IPS DF 6.9 (cell line): Measurements from ENCODE around the gene SPTSSA.
A peak's percentile ranks its signal among the peaks of the same experiment; 100 is the strongest.
"Not testable (repeated sequence)": the region's sequence is repeated elsewhere in the genome, so short reads cannot be mapped to it uniquely, and the experiment has no call there.

Experiments used
- DNase-seq: peaks from one replicate; pipeline ENCODE4 v3.0.0-alpha.2; 2013; ENCODE audit warnings: low read depth, low spot score
- H3K27ac ChIP-seq: one replicate; pipeline ENCODE4 v1.5.1; 2013; ENCODE audit warnings: low read length, control low read depth
- H3K27me3 ChIP-seq: 2 replicates; pipeline ENCODE4 v1.6.1; 2013; ENCODE audit warnings: mild to moderate bottlenecking, low read length; ENCODE audit not compliant: control insufficient read depth, insufficient read depth
- H3K36me3 ChIP-seq: 2 replicates; pipeline ENCODE4 v1.6.1; 2013; ENCODE audit warnings: low read length; ENCODE audit not compliant: control insufficient read depth, insufficient read depth
- H3K4me1 ChIP-seq: 2 replicates; pipeline ENCODE4 v1.6.1; 2013; ENCODE audit warnings: low read length; ENCODE audit not compliant: control insufficient read depth, insufficient read depth
- H3K4me3 ChIP-seq: 2 replicates; pipeline ENCODE4 v1.5.1; 2013; ENCODE audit warnings: mild to moderate bottlenecking, low read length
- H3K9me3 ChIP-seq: 2 replicates; pipeline ENCODE4 v1.6.1; 2013; ENCODE audit warnings: low read length, inconsistent platforms; ENCODE audit not compliant: control insufficient read depth, insufficient read depth
- WGBS: extraction: QIAGEN DNeasy Blood & Tissue Kit; methylation state at CpG from one replicate; pipeline ENCODE4 v1.1.7; 2013; ENCODE audit warnings: mixed read lengths, missing lambda C conversion rate; ENCODE audit not compliant: insufficient read length, insufficient coverage; 5-methylcytosine and 5-hydroxymethylcytosine counted together

Gene SPTSSA

DNA sequence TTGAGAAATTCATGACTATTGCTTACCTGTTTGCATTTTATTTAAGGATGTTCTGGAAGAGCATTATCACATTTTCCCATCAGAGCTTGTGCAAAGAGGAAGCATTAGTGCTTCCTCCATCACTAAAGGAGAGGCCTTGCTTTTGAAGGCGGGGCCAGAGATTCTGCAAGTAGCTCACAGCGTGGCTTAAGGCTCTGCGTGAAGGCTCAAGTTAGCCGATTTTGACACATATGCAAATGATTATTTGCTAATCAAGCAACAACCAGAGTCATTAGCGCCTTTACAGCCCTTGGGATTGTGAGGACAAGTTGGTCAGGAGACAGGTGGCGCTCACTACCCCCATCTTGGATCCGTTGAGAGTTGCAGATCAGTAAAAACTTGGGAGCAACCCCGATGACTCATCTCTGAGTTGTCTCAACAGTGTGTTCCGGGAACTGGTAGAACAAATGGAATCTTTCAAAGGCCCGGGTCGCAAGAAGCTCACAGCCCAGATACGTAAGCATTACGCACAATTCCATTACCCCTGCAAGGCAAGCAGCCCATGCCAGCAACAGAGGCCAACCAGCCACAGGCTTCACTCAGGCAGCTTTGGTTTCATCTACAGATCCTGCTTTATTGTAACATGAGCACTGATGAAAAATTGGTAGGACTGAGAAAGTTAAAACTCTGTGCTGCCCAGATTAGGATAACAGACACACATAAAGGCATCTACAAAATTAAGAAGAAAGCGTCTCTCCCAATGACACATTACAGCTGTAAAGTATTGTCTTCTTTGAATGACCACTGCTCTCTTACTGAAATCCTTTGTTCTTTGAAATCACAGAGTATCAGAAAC, 34.9 kb upstream of the SPTSSA start:
- H3K36me3 ChIP-seq, result no peaks in the 10 kb centered on the region
- H3K27ac ChIP-seq, result no peak overlapping the region
- no peak overlapping the region for H3K4me3 ChIP-seq
- peak; percentile 48 for DNase-seq
- H3K27me3 ChIP-seq, result no peaks in the 10 kb centered on the region
- WGBS, result no CpG with 5 or more reads among the region's 14 CpGs
- H3K9me3 ChIP-seq, result no peaks in the 10 kb centered on the region
- peaks cover 2% of the 10 kb centered on the region; the same call in 1 of the 2 replicates for H3K4me1 ChIP-seq

DNA sequence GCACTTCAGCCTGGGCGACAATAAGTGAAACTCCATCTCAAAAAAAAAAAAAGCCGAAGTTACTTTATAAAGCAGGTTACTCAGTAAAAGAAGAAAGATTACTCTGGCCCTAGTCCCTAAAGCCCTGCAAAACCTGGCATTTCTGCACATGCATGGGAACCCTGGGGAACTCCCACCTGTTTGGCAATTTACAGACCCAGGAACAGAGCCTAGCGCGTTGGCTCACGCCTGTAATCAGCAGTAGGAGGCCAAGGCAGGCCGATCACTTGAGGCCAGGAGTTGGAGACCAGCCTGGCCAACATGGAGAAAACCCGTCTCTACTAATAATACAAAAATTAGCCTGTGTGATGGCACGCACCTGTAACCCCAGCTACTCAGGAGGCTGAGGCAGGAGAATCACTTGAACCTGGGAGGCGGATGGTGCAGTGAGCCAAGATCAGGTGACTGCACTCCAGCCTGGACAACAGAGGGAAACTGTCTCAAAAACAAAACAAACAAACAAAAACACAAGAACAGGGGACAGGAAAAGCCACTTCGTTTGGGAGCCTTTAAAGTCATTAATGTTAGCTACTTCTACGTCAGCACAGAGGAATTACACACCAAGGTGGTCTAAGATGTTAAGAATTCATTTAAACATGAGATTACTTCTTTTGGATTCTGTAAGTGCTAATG, 34.1 kb upstream of the SPTSSA start:
- no CpG with 5 or more reads among the region's 11 CpGs for whole genome bisulfite sequencing
- peaks cover 2% of the 10 kb centered on the region; the same call in 1 of the 2 replicates for H3K4me1 ChIP-seq

DNA sequence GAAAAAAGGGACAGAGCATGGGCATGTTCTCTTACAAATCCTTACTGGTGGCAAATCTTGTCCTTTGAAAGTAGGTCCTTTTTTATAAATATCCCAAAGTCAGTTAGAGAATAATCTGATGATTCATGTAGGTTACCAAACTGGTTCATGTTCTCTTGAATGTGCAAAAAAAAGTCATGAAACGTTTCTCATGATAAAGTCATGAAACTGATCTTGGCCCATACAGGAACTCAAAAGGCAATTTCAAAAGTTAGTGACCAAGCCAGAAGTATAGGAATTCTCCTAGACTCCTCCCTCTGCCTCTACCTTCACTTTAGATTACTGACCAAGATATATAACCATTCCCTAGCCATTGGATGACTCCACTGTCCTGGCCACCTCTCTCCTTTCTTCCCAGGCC, 27.3 kb upstream of the SPTSSA start:
- Histone ChIP-seq H3K9me3 (no peaks in the 10 kb centered on the region), H3K27ac (no peak overlapping the region), H3K4me3 (no peak overlapping the region), H3K36me3 (no peaks in the 10 kb centered on the region), H3K27me3 (no peaks in the 10 kb centered on the region), H3K4me1 (no peaks in the 10 kb centered on the region)
- WGBS, result no CpG with 5 or more reads among the region's 1 CpG
- DNase-seq, result no peak

More for the DNA sequence above, 34.1 kb upstream of the SPTSSA start:
- DNase-seq, result no peak
- H3K4me3 ChIP-seq, result no peak overlapping the region
- H3K36me3 ChIP-seq, result no peaks in the 10 kb centered on the region
- no peaks in the 10 kb centered on the region for H3K27me3 ChIP-seq
- no peak overlapping the region for H3K27ac ChIP-seq
- H3K9me3 ChIP-seq, result no peaks in the 10 kb centered on the region

DNA sequence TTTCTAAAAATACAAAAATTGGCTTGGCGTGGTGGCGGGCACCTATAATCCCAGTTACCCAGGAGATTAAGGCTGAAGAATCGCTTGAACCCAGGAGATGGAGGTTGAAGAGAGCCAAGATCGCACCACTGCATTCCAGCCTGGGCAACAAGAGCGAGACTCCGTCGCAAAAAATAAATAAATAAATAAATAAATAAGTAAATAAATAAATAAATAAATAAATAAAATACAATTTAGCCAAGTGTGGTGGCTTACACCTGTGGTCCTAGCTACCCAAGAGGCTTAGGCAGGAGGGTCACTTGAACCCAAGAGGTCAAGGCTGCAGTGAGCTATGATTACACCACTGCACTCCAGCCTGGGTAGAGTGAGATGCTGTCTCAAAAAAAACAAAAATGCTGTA, 26.5 kb upstream of the SPTSSA start:
- no peaks in the 10 kb centered on the region for H3K27me3 ChIP-seq
- no peak overlapping the region for H3K4me3 ChIP-seq
- H3K27ac ChIP-seq, result no peak overlapping the region
- no peaks in the 10 kb centered on the region for H3K9me3 ChIP-seq
- no peaks in the 10 kb centered on the region for H3K36me3 ChIP-seq
- no peak for DNase-seq
- WGBS, result no CpG with 5 or more reads among the region's 7 CpGs
- no peaks in the 10 kb centered on the region for H3K4me1 ChIP-seq

DNA sequence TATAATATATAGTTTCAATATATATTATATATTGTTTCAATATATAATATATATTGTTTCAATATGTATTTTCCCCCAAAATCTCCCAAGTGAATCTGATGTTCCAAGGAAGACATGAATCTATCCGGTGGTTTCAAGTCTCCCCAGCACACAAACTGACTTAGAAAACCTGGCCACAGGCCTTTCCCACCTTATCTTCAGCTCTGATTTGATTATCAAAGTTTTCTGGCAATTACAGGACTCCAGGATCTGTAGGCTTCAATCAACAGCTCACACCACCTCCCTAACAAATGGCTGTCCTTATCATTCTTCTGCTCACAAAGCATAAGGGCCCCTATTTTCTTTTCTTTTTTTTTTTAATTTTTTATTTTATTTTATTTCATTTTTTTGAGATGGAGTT, 22.7 kb upstream of the SPTSSA start:
- Histone ChIP-seq H3K27ac (no peak overlapping the region), H3K9me3 (no peaks in the 10 kb centered on the region), H3K27me3 (no peaks in the 10 kb centered on the region), H3K4me1 (no peaks in the 10 kb centered on the region), H3K4me3 (no peak overlapping the region), H3K36me3 (no peaks in the 10 kb centered on the region)
- no CpG with 5 or more reads among the region's 1 CpG for WGBS
- DNase-seq, result no peak

DNA sequence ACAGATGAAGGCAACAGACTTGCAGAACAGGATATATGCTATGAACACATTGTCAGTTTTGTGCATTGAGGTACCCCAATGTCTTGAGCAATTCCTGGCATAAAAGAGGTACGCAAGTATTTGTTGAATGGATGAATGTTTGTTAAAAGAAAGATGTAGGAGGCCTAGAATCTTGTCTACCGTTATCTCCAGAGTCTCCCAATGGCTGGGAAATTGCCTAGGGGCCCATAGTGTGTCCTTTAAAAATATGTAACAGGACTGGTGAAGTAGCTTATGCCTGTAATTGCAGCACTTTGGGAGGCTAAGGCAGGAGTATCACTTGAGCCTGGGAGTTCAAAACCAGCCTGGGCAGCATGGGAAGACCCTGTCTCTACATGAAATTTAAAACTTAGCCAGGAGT, 20.4 kb upstream of the SPTSSA start:
- Histone ChIP-seq H3K36me3 (no peaks in the 10 kb centered on the region), H3K4me1 (no peaks in the 10 kb centered on the region), H3K4me3 (no peak overlapping the region), H3K27me3 (no peaks in the 10 kb centered on the region), H3K9me3 (no peaks in the 10 kb centered on the region), H3K27ac (no peak overlapping the region)
- WGBS, result no CpG with 5 or more reads among the region's 2 CpGs
- DNase-seq, result no peak

DNA sequence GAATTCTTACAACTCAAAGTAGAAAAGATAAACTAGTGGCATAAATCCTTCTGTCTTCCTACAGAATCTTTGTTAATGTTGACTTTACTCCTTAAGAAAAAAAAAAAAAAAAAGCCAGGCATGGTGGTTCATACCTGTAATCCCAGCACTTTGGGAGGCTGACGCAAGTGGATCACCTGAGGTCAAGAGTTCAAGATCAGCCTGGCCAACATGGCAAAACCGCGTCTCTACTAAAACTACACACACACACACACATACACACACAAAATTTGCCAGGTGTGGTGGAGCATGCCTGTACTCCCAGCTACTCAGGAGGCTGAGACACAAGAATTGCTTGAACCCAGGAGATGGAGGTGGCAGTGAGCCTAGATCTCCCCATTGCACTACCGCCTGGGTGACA, 17.7 kb upstream of the SPTSSA start:
- no peaks in the 10 kb centered on the region for H3K36me3 ChIP-seq
- H3K4me3 ChIP-seq, result no peak overlapping the region
- no peaks in the 10 kb centered on the region for H3K9me3 ChIP-seq
- H3K27me3 ChIP-seq, result no peaks in the 10 kb centered on the region
- DNase-seq, result no peak
- H3K4me1 ChIP-seq, result no peaks in the 10 kb centered on the region
- no CpG with 5 or more reads among the region's 4 CpGs for WGBS
- no peak overlapping the region for H3K27ac ChIP-seq

DNA sequence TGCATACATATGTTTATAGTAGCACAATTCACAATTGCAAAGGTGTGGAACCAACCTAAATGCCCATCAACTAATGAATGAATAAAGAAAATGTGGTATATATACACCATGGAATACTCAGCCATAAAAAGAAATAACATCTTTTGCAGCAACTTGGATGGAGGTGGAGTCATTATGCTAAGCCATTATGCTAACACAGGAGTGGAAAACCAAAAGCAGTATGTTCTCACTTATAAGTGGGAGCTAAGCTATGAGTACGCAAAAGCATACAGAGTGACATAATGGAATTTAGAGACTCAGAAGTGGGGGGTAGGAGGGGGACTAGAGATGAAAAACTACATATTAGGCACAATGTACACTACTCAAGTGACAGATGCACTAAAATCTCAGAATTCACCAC, 16.2 kb upstream of the SPTSSA start:
- H3K4me1 ChIP-seq, result no peaks in the 10 kb centered on the region
- H3K4me3 ChIP-seq, result no peak overlapping the region
- no CpG with 5 or more reads among the region's 1 CpG for WGBS
- DNase-seq, result no peak
- no peaks in the 10 kb centered on the region for H3K27me3 ChIP-seq
- no peak overlapping the region for H3K27ac ChIP-seq
- no peaks in the 10 kb centered on the region for H3K9me3 ChIP-seq
- no peaks in the 10 kb centered on the region for H3K36me3 ChIP-seq

DNA sequence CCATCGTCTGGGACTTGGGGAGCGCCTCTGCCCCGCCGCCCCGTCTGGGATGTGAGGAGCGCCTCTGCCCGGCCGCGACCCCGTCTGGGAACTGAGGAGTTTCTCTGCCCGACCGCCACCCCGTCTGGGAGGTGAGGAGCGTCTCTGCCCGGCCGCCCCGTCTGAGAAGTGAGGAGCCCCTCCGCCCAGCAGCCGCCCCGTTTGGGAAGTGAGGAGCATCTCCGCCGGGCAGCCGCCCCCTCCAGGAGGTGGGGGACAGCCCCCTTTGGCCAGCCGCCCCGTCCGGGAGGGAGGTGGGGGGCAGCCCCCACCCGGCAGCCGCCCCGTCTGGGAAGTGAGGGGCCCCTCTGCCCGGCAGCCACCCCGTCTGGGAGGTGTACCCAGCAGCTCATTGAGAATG, 14.0 kb upstream of the SPTSSA start:
- not testable (repeated sequence) for H3K36me3 ChIP-seq, H3K27me3 ChIP-seq, H3K4me3 ChIP-seq, H3K9me3 ChIP-seq, H3K4me1 ChIP-seq, H3K27ac ChIP-seq, DNase-seq
- no CpG with 5 or more reads among the region's 31 CpGs for WGBS

DNA sequence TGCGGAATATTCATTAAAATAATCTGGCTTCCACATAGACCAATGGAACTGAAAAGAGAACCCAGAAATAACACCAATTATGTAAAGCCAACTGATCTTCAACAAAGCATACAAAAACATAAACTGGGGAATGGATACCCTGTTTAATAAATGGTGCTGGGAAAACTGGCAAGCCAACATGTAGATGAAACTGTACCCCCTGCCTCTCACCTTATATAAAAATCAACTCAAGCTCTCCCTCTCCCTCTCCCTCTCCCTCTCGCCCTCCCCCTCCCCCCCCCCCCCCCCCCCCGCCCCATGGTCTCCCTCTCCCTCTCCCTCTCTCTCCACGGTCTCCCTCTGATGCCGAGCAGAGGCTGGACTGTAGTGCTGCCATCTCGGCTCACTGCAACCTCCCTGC, 13.1 kb upstream of the SPTSSA start:
- no CpG with 5 or more reads among the region's 6 CpGs for WGBS
- no peak overlapping the region for H3K4me3 ChIP-seq

More for the DNA sequence above, 13.1 kb upstream of the SPTSSA start:
- Histone ChIP-seq H3K27me3 (no peaks in the 10 kb centered on the region), H3K4me1 (peaks cover 1% of the 10 kb centered on the region; the same call in 1 of the 2 replicates), H3K27ac (no peak overlapping the region), H3K9me3 (no peaks in the 10 kb centered on the region), H3K36me3 (no peaks in the 10 kb centered on the region)
- DNase-seq, result no peak
